Right atrium auricular region (tissue), 2 donors: ENCODE measurements around the gene AGO3. TPM values are rescaled to one million over a fixed set of nuclear protein-coding genes. Genes with fewer than 3 reads are reported as not detected.
"Not testable (repeated sequence)": the region's sequence is repeated elsewhere in the genome, so short reads cannot be mapped to it uniquely, and the experiment has no call there.

ENCODE experiments used
- DNase-seq: peaks from one replicate; pipeline ENCODE4 v3.0.0-alpha.2; 2019; ENCODE audit warnings: low spot score
- H3K27ac ChIP-seq, 2 donors: fragments of 200-600 bp; sonication (generic); 1 replicate in 1 of 2; 2 replicates in 1 of 2; pipeline ENCODE4 v1.5.1; 2016 to 2019
- H3K27me3 ChIP-seq, 2 donors: fragments of 200-600 bp; sonication (generic); one replicate each; pipeline versions ENCODE4 v1.5.1 to v1.6.0; 2017 to 2019
- H3K36me3 ChIP-seq: fragments of 200-600 bp; sonication (generic); one replicate; pipeline ENCODE4 v1.5.1; 2016
- H3K4me1 ChIP-seq, 2 donors: fragments of 200-600 bp; sonication (generic); one replicate each; pipeline versions ENCODE4 v1.5.1 to v1.6.0; 2017 to 2019
- H3K4me3 ChIP-seq, 2 donors: fragments of 200-600 bp; sonication (generic); 1 replicate in 1 of 2; 2 replicates in 1 of 2; pipeline ENCODE4 v1.5.1; 2017 to 2019; ENCODE audit warnings: mild to moderate bottlenecking in 1 of 2, moderate library complexity in 1 of 2
- H3K9me3 ChIP-seq, 2 donors: fragments of 200-600 bp; sonication (generic); one replicate each; pipeline ENCODE4 v1.5.1; 2019
- CTCF ChIP-seq, 2 donors: fragments of 200-600 bp; sonication (generic); IDR thresholded peaks; one replicate each; pipeline ENCODE4 v1.5.1; 2019; ENCODE audit warnings: antibody characterized with exemption in 2 of 2
- total RNA-seq, 2 donors: library from RNA; depleted of rRNA; stranded (reverse); fragments of >200 nt; gene quantifications; one replicate each; pipeline ENCODE4 v1.1.0, GENCODE V29; 2016

The AGO3 gene
- total RNA-seq, 2 donors from 2014 or later = 10.1 to 10.6 TPM

- peaks cover 0 to 42% of the 10 kb centered on the region in 2 donors for H3K4me1 ChIP-seq
- no peak overlapping the region for H3K27ac ChIP-seq
- DNase-seq = no peak
- H3K36me3 ChIP-seq = peaks cover 7% of the 10 kb centered on the region
- H3K27me3 ChIP-seq = no peaks in the 10 kb centered on the region
- TF ChIP-seq CTCF (IDR thresholded peaks at IDR 0.05) = no peak
- H3K4me3 ChIP-seq = no peak overlapping the region
- no peaks in the 10 kb centered on the region for H3K9me3 ChIP-seq
Observed at GRCh38 chr1:35884934-35885333, 46.0 kb upstream of the AGO3 start.

DNA sequence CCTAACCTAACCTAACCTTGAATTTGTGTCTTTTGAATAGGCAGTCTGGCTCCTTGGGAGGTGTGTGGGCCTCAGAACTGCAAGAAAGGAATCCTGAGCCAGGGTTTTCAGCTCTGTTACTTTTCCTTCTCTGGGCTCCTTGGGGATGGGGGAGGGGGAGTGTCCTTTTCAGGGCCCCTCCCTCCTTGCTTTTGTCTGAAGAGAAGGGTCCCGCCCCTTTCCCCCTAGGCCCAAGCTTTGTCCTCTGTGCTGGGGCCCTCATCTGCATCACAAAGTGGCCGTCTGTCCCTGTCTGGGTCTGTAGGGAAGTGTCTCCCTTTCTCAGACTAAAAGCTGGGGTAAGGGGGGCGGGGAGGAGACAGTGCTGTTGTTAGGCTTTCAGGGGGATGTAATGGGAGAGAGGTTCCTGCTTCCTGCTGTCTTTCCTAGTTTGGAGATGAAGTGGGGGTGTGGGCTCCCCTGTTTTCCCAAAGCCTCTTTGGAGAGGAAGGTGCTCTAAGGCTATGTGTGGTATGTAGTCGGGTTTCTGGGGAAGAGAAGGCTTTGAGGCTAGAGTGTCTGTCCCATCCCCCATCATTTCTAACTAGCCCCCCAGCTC lies 44.8 kb upstream of the AGO3 start:
- DNase-seq = no peak
- Histone ChIP-seq H3K9me3 (no peaks in the 10 kb centered on the region), H3K4me1 (peaks cover 0 to 42% of the 10 kb centered on the region in 2 donors), H3K4me3 (no peak overlapping the region), H3K27me3 (no peaks in the 10 kb centered on the region), H3K36me3 (peaks cover 18% of the 10 kb centered on the region), H3K27ac (peak overlapping the region; percentile 10 to 33)
- TF ChIP-seq CTCF (IDR thresholded peaks at IDR 0.05) = no peak

DNA sequence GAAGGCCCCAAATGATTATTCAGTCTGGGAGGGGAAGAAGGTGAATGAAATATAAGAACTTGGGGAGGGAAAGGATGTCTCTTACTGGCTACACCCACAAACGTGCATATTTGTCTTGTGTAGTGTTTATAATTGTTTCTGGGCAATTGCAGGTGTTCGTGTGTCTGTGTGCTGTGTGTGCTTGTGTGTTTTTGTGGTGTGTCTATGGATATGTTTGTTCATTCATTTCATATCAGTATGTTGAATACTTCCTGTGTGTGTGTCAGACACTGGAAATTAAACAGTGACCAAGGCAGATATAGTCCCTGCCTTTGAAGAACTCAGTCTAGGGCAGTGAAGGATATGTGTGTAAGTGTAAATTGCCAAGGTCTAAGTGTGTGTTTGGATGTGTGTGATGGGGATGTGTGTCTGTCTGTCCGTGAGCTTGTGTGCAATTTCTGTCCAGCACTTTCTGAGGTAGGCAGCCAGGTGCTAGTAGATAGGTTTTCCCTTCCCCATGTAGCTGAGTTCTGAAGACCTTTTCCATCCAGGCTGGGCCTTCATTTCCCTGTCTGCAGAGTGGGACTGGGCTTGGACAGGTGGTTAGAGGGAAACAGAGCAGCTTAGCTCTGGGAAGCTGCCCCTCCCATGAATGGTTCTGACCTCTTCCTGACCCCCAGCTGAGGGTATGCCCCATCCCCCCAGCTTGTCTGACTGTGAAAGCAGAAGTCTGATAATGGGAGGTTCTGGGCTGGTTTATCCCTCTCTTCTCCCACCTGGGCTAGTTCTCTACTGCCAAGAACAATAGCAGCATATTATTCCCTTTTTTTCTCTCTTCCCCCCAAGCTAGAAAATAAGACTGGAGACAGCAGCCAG lies 44.1 kb upstream of the AGO3 start:
- Histone ChIP-seq H3K4me3 (no peak overlapping the region), H3K36me3 (peaks cover 23% of the 10 kb centered on the region), H3K4me1 (peaks cover 0 to 42% of the 10 kb centered on the region in 2 donors), H3K27ac (peak overlapping the region; percentile 10 to 33), H3K27me3 (no peaks in the 10 kb centered on the region), H3K9me3 (no peaks in the 10 kb centered on the region)
- no peak for TF ChIP-seq CTCF (IDR thresholded peaks at IDR 0.05)
- DNase-seq = no peak

DNA sequence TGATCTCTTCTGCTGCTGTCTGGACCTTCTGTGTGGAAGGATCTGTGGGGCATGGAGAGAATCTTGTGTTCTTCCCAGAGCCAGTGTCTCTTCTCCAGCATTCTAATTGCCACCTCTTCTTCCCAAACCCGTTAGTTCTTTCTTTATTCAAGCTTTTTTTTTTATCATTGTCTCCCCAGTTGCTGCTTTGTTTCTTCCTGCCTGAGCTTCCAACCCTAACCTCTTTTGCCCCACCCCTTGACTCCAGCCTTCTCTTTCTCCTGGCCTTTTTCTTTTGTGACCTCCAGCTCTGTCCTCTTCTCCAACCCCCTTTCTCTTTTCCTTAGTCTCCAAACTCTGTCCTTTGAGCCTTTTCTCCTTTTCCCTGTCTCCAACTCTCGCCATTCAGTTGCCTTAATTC lies 43.4 kb upstream of the AGO3 start:
- H3K27ac ChIP-seq = no peak overlapping the region
- peaks cover 23% of the 10 kb centered on the region for H3K36me3 ChIP-seq
- peaks cover 0 to 39% of the 10 kb centered on the region in 2 donors for H3K4me1 ChIP-seq
- DNase-seq = no peak
- no peak overlapping the region for H3K4me3 ChIP-seq
- TF ChIP-seq CTCF (IDR thresholded peaks at IDR 0.05) = no peak
- H3K27me3 ChIP-seq = no peaks in the 10 kb centered on the region
- H3K9me3 ChIP-seq = no peaks in the 10 kb centered on the region

GRCh38 chr1:35888255-35888654 lies 42.6 kb upstream of the AGO3 start:
- H3K27ac ChIP-seq = no peak overlapping the region
- peaks cover 0 to 43% of the 10 kb centered on the region in 2 donors for H3K4me1 ChIP-seq
- no peaks in the 10 kb centered on the region for H3K9me3 ChIP-seq
- no peak for TF ChIP-seq CTCF (IDR thresholded peaks at IDR 0.05)
- no peak for DNase-seq
- H3K4me3 ChIP-seq = no peak overlapping the region
- H3K36me3 ChIP-seq = peaks cover 27% of the 10 kb centered on the region
- no peaks in the 10 kb centered on the region for H3K27me3 ChIP-seq

DNA sequence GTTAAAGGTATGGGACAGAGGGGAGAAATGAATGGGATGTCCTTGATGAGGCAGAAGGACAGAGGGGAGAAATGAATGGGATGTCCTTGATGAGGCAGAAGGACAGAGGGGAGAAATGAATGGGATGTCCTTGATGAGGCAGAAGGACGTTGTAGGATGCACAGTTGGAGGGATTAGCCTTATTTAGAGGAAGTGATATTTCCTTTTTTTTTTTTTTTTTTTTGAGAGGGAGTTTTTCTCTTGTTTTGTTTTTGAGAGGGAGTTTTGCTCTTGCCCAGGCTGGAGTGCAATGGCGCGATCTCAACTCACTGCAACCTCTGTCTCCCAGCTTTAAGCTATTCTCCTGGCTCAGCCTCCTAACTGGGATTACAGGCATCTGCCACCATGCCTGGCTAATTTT lies 41.9 kb upstream of the AGO3 start:
- H3K27ac ChIP-seq, H3K4me3 ChIP-seq, DNase-seq, H3K9me3 ChIP-seq, H3K27me3 ChIP-seq: not testable (repeated sequence)
- peaks cover 34% of the 10 kb centered on the region for H3K36me3 ChIP-seq
- H3K4me1 ChIP-seq = peaks cover 0 to 47% of the 10 kb centered on the region in 2 donors
